Epithelial cell of proximal tubule (primary cell): Measurements from ENCODE around the gene ADCK2. TPM values are rescaled to one million over a fixed set of nuclear protein-coding genes. Genes with fewer than 3 reads are reported as not detected.
"Not testable (repeated sequence)": the region's sequence is repeated elsewhere in the genome, so short reads cannot be mapped to it uniquely, and the experiment has no call there.

ENCODE experiments used
- DNase-seq: peaks from one replicate; pipeline ENCODE4 v3.0.0-alpha.2; 2011; ENCODE audit warnings: low read depth
- H3K4me3 ChIP-seq: 2 replicates; pipeline ENCODE4 v1.5.1; 2011; ENCODE audit warnings: low read depth, mild to moderate bottlenecking, low read length
- total RNA-seq: library from RNA; depleted of rRNA; stranded (reverse); fragments of >200 nt; gene quantifications from 2 replicates; pipeline ENCODE4 v1.2.3, GENCODE V29; 2015
- TF ChIP-seq, protein P1 (sequence below): conservative IDR thresholded peaks from 2 replicates; pipeline ENCODE4 v1.5.1; 2012; ENCODE audit warnings: low read depth, mild to moderate bottlenecking, low read length

Gene ADCK2
- total RNA-seq, 1 donor from 2014 or later = 36.8 TPM

DNA sequence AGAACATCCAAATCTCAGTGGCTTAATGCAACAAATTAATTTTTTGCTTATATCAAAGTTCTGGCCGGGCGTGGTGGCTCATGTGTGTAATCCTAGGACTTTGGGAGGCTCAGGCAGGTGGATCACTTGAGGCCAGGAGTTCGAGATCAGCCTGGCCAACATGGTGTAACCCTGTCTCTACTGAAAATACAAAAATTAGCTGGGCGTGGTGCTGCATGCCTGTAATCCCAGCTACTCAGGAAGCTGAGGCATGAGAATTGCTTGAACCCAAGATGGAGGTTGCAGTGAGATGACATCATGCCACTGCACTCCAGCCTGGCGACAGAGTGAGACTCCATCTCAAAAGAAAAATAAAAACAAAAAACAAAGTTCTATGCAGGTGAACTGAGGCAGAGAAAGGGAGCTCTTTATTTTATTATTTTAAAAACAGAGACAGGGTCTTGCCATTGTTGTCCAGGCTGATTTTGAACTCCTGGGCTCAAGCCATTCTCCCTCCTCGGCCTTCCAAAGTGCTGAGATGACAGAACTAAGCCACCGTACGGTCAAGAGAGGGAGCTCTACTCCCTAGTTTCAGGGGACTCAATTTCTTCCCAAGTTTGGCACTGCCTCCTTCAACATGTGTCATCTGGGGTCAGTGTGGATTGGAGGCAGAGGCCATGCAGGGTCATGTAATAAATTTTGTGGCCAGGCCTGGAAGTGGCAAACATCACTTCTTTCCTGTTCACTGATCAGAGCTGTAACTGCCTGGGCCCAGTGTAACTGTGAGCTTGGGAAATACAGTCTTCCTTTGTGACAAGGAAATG lies 2.4 kb downstream of the ADCK2 start:
- TF ChIP-seq, protein P1, sequence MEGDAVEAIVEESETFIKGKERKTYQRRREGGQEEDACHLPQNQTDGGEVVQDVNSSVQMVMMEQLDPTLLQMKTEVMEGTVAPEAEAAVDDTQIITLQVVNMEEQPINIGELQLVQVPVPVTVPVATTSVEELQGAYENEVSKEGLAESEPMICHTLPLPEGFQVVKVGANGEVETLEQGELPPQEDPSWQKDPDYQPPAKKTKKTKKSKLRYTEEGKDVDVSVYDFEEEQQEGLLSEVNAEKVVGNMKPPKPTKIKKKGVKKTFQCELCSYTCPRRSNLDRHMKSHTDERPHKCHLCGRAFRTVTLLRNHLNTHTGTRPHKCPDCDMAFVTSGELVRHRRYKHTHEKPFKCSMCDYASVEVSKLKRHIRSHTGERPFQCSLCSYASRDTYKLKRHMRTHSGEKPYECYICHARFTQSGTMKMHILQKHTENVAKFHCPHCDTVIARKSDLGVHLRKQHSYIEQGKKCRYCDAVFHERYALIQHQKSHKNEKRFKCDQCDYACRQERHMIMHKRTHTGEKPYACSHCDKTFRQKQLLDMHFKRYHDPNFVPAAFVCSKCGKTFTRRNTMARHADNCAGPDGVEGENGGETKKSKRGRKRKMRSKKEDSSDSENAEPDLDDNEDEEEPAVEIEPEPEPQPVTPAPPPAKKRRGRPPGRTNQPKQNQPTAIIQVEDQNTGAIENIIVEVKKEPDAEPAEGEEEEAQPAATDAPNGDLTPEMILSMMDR = peak; percentile 74
- no peak overlapping the region for H3K4me3 ChIP-seq
- peak; percentile 59 for DNase-seq

GRCh38 chr7:140675726-140676125 lies 3.0 kb downstream of the ADCK2 start:
- TF ChIP-seq, protein P1 = no peak
- no peak for DNase-seq
- H3K4me3 ChIP-seq = no peak overlapping the region

- no peak overlapping the region for H3K4me3 ChIP-seq
- TF ChIP-seq, protein P1 = no peak
- no peak for DNase-seq
These were observed 3.6 kb downstream of the ADCK2 start for GRCh38 chr7:140676306-140676705.

DNA sequence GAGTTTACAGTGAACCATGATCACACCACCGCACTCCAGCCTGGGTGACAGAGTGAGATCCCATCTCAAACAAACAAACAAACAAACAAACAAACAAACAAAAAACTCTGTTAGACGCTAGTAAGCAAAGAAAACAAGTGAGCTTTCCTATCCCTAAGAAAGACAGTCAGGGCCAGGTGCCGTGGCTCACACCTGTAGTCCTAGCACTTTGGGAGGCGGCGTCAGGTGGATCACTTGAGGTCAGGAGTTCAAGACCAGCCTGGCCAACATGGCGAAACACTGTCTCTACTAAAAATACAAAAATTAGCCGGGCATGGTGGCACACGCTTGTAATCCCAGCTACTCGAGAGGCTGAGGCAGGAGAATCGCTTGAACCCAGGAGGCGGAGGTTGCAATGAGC lies 4.2 kb downstream of the ADCK2 start:
- DNase-seq, H3K4me3 ChIP-seq: not testable (repeated sequence)

GRCh38 chr7:140677496-140677895 lies 4.8 kb downstream of the ADCK2 start:
- no peak for DNase-seq
- H3K4me3 ChIP-seq = no peak overlapping the region

GRCh38 chr7:140678081-140678815 lies 5.5 kb downstream of the ADCK2 start:
- no peak for DNase-seq
- no peak overlapping the region for H3K4me3 ChIP-seq
- TF ChIP-seq, protein P1 = no peak

More at GRCh38 chr7:140677496-140677895, 4.8 kb downstream of the ADCK2 start:
- TF ChIP-seq, protein P1 = no peak

GRCh38 chr7:140678816-140679130 lies 6.0 kb downstream of the ADCK2 start:
- H3K4me3 ChIP-seq = no peak overlapping the region
- no peak for DNase-seq

More at GRCh38 chr7:140678816-140679130, 6.0 kb downstream of the ADCK2 start:
- TF ChIP-seq, protein P1 = no peak
